Endothelial cell of coronary artery (primary cell): ENCODE data around the gene PPP1R2C. TPM values are rescaled to one million over a fixed set of nuclear protein-coding genes. Genes with fewer than 3 reads are reported as not detected.

Experiments
- total RNA-seq: library from RNA; depleted of rRNA; stranded (reverse); fragments of >200 nt; gene quantifications from 2 replicates; pipeline ENCODE4 v1.2.3, GENCODE V29; 2014

PPP1R2C gene
- not detected in 2 replicates for total RNA-seq

GRCh38 chrX:42778096-42778495 lies at the start of gene PPP1R2C:
Gene PPP1R2C (minus strand): TSS chrX:42778163. CDS start chrX:42778079, 84 bp downstream.

